Measurements from ENCODE around the gene NR2F2.

DNA sequence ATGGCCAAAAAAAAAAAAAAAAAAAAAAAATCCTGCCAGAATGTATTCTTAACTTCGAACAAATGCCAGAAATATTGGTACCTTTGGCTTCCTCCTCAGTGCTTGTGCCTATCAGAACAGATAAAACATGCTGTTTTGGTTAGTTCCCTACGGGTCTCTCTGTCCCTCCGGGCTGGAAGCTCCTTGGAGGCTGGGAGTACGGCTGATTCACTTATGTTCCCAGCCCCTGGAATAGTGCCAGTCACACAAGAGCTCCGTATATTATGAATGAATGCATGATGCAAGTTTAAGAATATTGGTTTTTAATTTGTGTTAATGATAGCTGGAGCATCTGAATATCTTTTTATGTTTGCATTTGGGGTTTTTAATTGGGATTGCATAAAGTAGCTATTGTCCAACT, 44.0 kb downstream of the NR2F2 start:
- TF ChIP-seq POLR2A (IDR thresholded peaks at IDR 0.05; ENCODE audit: low read length) (no peak), GATA1 (IDR thresholded peaks at IDR 0.05; ENCODE audit: low read depth, low read length) (no peak)
